ENCODE measurements around the gene STX7.

Gene STX7

DNA sequence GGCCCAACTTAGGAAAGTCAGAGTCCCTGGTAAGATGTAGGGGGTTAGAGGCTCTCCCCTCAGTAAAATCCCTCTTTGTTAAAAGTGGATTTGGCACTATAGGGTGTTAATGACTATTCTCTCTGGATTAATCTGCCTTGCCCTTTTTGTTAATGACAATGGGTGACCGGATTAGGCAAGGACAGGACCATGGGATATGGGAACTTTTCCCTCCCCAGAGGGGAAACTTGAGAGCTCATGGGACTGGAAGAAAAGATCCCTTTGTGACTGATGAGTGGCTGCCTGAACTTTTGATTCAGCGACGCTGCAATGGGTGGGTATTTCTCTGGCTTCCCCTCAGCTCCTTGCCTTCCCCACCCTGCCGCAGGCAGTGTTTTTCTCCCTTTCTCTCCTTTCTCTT, 12.9 kb upstream of the STX7 start:
- DNase-seq (ENCODE audit: low read depth) = no peak
- H3K4me3 ChIP-seq (ENCODE audit: low read depth, low read length) = no peak overlapping the region
- TF ChIP-seq, protein P1, sequence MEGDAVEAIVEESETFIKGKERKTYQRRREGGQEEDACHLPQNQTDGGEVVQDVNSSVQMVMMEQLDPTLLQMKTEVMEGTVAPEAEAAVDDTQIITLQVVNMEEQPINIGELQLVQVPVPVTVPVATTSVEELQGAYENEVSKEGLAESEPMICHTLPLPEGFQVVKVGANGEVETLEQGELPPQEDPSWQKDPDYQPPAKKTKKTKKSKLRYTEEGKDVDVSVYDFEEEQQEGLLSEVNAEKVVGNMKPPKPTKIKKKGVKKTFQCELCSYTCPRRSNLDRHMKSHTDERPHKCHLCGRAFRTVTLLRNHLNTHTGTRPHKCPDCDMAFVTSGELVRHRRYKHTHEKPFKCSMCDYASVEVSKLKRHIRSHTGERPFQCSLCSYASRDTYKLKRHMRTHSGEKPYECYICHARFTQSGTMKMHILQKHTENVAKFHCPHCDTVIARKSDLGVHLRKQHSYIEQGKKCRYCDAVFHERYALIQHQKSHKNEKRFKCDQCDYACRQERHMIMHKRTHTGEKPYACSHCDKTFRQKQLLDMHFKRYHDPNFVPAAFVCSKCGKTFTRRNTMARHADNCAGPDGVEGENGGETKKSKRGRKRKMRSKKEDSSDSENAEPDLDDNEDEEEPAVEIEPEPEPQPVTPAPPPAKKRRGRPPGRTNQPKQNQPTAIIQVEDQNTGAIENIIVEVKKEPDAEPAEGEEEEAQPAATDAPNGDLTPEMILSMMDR (IDR thresholded peaks at IDR 0.05; ENCODE audit: low read depth, low read length) = no peak
- no peak for TF ChIP-seq MYC (IDR thresholded peaks at IDR 0.05; ENCODE audit: low read depth, low read length)
- TF ChIP-seq MAX (IDR thresholded peaks at IDR 0.05; ENCODE audit: low read depth, low read length) = no peak
- no peak for TF ChIP-seq POLR2A (IDR thresholded peaks at IDR 0.05; ENCODE audit: extremely low read depth, insufficient read length)

DNA sequence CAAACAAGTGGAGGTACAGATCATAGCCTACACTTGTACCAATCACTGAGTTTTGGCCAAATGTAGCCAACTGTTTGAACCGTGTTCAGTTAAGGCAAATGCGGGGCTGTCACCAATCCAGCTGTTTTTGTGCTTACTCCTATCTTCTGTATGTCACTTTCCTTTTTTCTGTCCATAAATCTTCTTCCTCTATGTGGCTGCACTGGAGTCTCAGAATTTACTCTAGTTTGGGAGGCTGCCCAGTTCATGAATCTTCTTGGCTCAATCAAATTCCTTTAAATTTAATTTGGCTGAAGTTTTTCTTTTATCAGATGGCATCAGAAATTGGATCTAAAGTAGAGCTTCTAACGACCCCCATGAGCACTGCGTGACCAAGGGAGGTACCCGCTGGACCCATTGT, 11.7 kb upstream of the STX7 start:
- no peak for DNase-seq (ENCODE audit: low read depth)
- no peak for TF ChIP-seq MYC (IDR thresholded peaks at IDR 0.05; ENCODE audit: low read depth, low read length)
- TF ChIP-seq, protein P1 (IDR thresholded peaks at IDR 0.05; ENCODE audit: low read depth, low read length) = no peak
- no peak for TF ChIP-seq POLR2A (IDR thresholded peaks at IDR 0.05; ENCODE audit: extremely low read depth, insufficient read length)
- TF ChIP-seq MAX (IDR thresholded peaks at IDR 0.05; ENCODE audit: low read depth, low read length) = no peak
- H3K4me3 ChIP-seq (ENCODE audit: low read depth, low read length) = no peak overlapping the region

GRCh38 chr6:132520953-132521352, 8.0 kb upstream of the STX7 start:
- H3K4me3 ChIP-seq (ENCODE audit: low read depth, low read length) = no peak overlapping the region
- TF ChIP-seq MAX (IDR thresholded peaks at IDR 0.05; ENCODE audit: low read depth, low read length) (no peak), MYC (IDR thresholded peaks at IDR 0.05; ENCODE audit: low read depth, low read length) (no peak), POLR2A (IDR thresholded peaks at IDR 0.05; ENCODE audit: extremely low read depth, insufficient read length) (no peak)
- TF ChIP-seq, protein P1 (IDR thresholded peaks at IDR 0.05; ENCODE audit: low read depth, low read length) = no peak
- no peak for DNase-seq (ENCODE audit: low read depth)

DNA sequence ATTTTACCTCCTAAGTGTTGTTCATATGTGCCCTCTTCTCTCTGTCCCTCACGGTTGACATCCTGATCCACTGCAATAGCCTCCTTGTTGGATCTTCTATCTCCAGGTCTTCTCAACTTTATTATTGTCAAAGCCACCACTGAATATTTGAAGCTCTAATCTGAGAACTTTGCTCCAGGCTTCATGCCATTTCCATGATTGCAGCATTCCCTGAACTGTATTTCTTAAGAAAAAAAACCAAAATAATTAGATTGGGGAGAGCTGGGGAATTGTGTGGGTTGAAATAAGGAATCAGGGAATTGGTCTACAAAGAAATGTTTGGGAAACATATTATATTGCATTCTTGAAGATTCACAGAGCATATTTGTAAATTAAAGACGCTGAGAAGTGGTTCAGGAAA, 2.5 kb upstream of the STX7 start:
- no peak for DNase-seq (ENCODE audit: low read depth)
- H3K4me3 ChIP-seq (ENCODE audit: low read depth, low read length) = no peak overlapping the region
- TF ChIP-seq MYC (IDR thresholded peaks at IDR 0.05; ENCODE audit: low read depth, low read length) = no peak
- TF ChIP-seq, protein P1 (IDR thresholded peaks at IDR 0.05; ENCODE audit: low read depth, low read length) = no peak
- TF ChIP-seq POLR2A (IDR thresholded peaks at IDR 0.05; ENCODE audit: extremely low read depth, insufficient read length) = no peak
- TF ChIP-seq MAX (IDR thresholded peaks at IDR 0.05; ENCODE audit: low read depth, low read length) = no peak

- no peak overlapping the region for H3K4me3 ChIP-seq (ENCODE audit: low read depth, low read length)
- peak; percentile 10 for DNase-seq (ENCODE audit: low read depth)
- TF ChIP-seq MYC (IDR thresholded peaks at IDR 0.05; ENCODE audit: low read depth, low read length) = no peak
- no peak for TF ChIP-seq MAX (IDR thresholded peaks at IDR 0.05; ENCODE audit: low read depth, low read length)
- TF ChIP-seq POLR2A (IDR thresholded peaks at IDR 0.05; ENCODE audit: extremely low read depth, insufficient read length) = no peak
- TF ChIP-seq, protein P1 (IDR thresholded peaks at IDR 0.05; ENCODE audit: low read depth, low read length) = no peak
Measured at GRCh38 chr6:132513831-132514545, 1.1 kb upstream of the STX7 start.
